OCI-LY1 (cell line): ENCODE data around the gene PARP15.
A peak's percentile ranks its signal among the peaks of the same experiment; 100 is the strongest.

Experiments used
- H2AFZ ChIP-seq: fragments of 200-600 bp; sonication (generic), shearing (Covaris generic); 2 replicates; pipeline ENCODE4 v1.6.0; 2014; ENCODE audit warnings: antibody characterized with exemption, mild to moderate bottlenecking, low read length
- H3F3A ChIP-seq: fragments of 200-600 bp; sonication (generic), shearing (Covaris generic); 2 replicates; pipeline ENCODE4 v1.6.0; 2014; ENCODE audit warnings: mild to moderate bottlenecking, antibody characterized with exemption, low read length, moderate library complexity; ENCODE audit not compliant: insufficient read depth
- H3K27ac ChIP-seq: fragments of 200-600 bp; sonication (generic); 2 replicates; pipeline ENCODE4 v1.5.1; 2014; ENCODE audit warnings: low read length, mixed run types, mild to moderate bottlenecking, low read depth; ENCODE audit not compliant: poor library complexity, severe bottlenecking
- H3K27me3 ChIP-seq: fragments of 200-600 bp; sonication (generic); 2 replicates; pipeline ENCODE4 v1.6.0; 2014; ENCODE audit warnings: antibody characterized with exemption, mild to moderate bottlenecking, low read length, moderate library complexity; ENCODE audit not compliant: insufficient read depth
- H3K36me3 ChIP-seq: fragments of 200-600 bp; sonication (generic); 2 replicates; pipeline ENCODE4 v1.6.1; 2014; ENCODE audit warnings: mild to moderate bottlenecking, antibody characterized with exemption, low read length, moderate library complexity, mixed read lengths; ENCODE audit not compliant: insufficient read depth
- H3K4me1 ChIP-seq: fragments of 200-600 bp; sonication (generic); 2 replicates; pipeline ENCODE4 v1.5.1; 2014; ENCODE audit warnings: mild to moderate bottlenecking, low read length, moderate library complexity; ENCODE audit not compliant: insufficient read depth, severe bottlenecking
- H3K4me2 ChIP-seq: fragments of 200-600 bp; sonication (generic), shearing (Covaris generic); 2 replicates; pipeline ENCODE4 v1.6.1; 2014; ENCODE audit warnings: low read length
- H3K4me3 ChIP-seq: fragments of 200-600 bp; sonication (generic); 2 replicates; pipeline ENCODE4 v1.5.1; 2014; ENCODE audit warnings: low read length, low read depth, mild to moderate bottlenecking, mixed read lengths; ENCODE audit not compliant: poor library complexity, severe bottlenecking
- H3K79me2 ChIP-seq: fragments of 200-600 bp; shearing (Covaris generic); 2 replicates; pipeline ENCODE4 v1.6.1; 2016; ENCODE audit warnings: mixed run types, low read length, mixed read lengths; ENCODE audit not compliant: insufficient read depth
- H3K9ac ChIP-seq: fragments of 200-600 bp; sonication (generic), shearing (Covaris generic); 2 replicates; pipeline ENCODE4 v1.6.1; 2014; ENCODE audit warnings: mild to moderate bottlenecking, low read length, mixed read lengths
- H3K9me2 ChIP-seq: fragments of 200-600 bp; sonication (generic), shearing (Covaris generic); 2 replicates; pipeline ENCODE4 v1.6.1; 2014; ENCODE audit warnings: low read depth, mild to moderate bottlenecking, low read length, mixed read lengths
- H3K9me3 ChIP-seq: fragments of 200-600 bp; shearing (Covaris generic); 2 replicates; pipeline ENCODE4 v1.6.1; 2014; ENCODE audit warnings: low read length, mixed read lengths
- H4K20me1 ChIP-seq: fragments of 200-600 bp; sonication (generic), shearing (Covaris generic); 2 replicates; pipeline ENCODE4 v1.6.0; 2016; ENCODE audit warnings: mild to moderate bottlenecking, low read length; ENCODE audit not compliant: insufficient read depth
- CTCF ChIP-seq: fragments of 200-600 bp; sonication (generic), shearing (Covaris generic); IDR thresholded peaks from 2 replicates; pipeline ENCODE4 v1.5.1; 2017; ENCODE audit warnings: mild to moderate bottlenecking, antibody characterized with exemption, low read length, moderate library complexity, mixed read lengths
- EZH2 ChIP-seq: fragments of 200-600 bp; sonication (generic), shearing (Covaris generic); IDR thresholded peaks from 2 replicates; pipeline ENCODE4 v1.8.0; 2017; ENCODE audit warnings: borderline replicate concordance, mixed run types, mild to moderate bottlenecking, antibody characterized with exemption, low read length, moderate library complexity, mixed read lengths

The PARP15 gene

GRCh38 chr3:122577409-122578031 is at the start of gene PARP15:
Gene PARP15, plus strand, starts transcription at chr3:122577650. Its CDS starts 18 bp downstream, at chr3:122577668.
- Histone ChIP-seq H3K36me3 (no peaks in the 10 kb centered on the region), H3K27ac (peak within 1 kb of the TSS; percentile 87), H3K9me2 (no peaks in the 10 kb centered on the region), H3K79me2 (no peaks in the 10 kb centered on the region), H3K4me2 (peak within 1 kb of the TSS; percentile 77), H3K9me3 (peaks cover 15% of the 10 kb centered on the region), H3K9ac (peak within 1 kb of the TSS; percentile 72), H3K27me3 (no peaks in the 10 kb centered on the region), H3K4me1 (peaks cover 51% of the 10 kb centered on the region), H3K4me3 (peak within 1 kb of the TSS; percentile 65), H4K20me1 (no peaks in the 10 kb centered on the region), H3F3A (no peaks in the 10 kb centered on the region), H2AFZ (no peak within 1 kb of the TSS; the same call in 1 of the 2 replicates)
- no peak for TF ChIP-seq EZH2
- TF ChIP-seq CTCF, result 0 out of 2 replicates have a peak, but pooled peaks have one; percentile 13

GRCh38 chr3:122530164-122530563 is 47.3 kb upstream of the PARP15 start:
- no peaks in the 10 kb centered on the region for H3K4me1 ChIP-seq
- no peaks in the 10 kb centered on the region for H3K79me2 ChIP-seq
- H4K20me1 ChIP-seq, result no peaks in the 10 kb centered on the region
- TF ChIP-seq EZH2 (no peak), CTCF (no peak)
- H3K4me2 ChIP-seq, result no peak overlapping the region
- no peak overlapping the region for H3K4me3 ChIP-seq
- H3K36me3 ChIP-seq, result no peaks in the 10 kb centered on the region
- H3F3A ChIP-seq, result no peaks in the 10 kb centered on the region
- H3K27me3 ChIP-seq, result no peaks in the 10 kb centered on the region
- H3K9ac ChIP-seq, result no peak overlapping the region
- no peaks in the 10 kb centered on the region for H3K9me2 ChIP-seq
- no peak overlapping the region for H2AFZ ChIP-seq
- no peak overlapping the region for H3K27ac ChIP-seq
- no peaks in the 10 kb centered on the region for H3K9me3 ChIP-seq

- H3K4me2 ChIP-seq, result no peak overlapping the region
- H3K9me3 ChIP-seq, result no peaks in the 10 kb centered on the region
- TF ChIP-seq CTCF (no peak), EZH2 (no peak)
- no peaks in the 10 kb centered on the region for H3F3A ChIP-seq
- no peaks in the 10 kb centered on the region for H3K36me3 ChIP-seq
- H4K20me1 ChIP-seq, result no peaks in the 10 kb centered on the region
- H3K27me3 ChIP-seq, result no peaks in the 10 kb centered on the region
- no peaks in the 10 kb centered on the region for H3K4me1 ChIP-seq
- H3K79me2 ChIP-seq, result no peaks in the 10 kb centered on the region
- H3K4me3 ChIP-seq, result no peak overlapping the region
- H3K9ac ChIP-seq, result no peak overlapping the region
- H3K9me2 ChIP-seq, result no peaks in the 10 kb centered on the region
- H2AFZ ChIP-seq, result no peak overlapping the region
- no peak overlapping the region for H3K27ac ChIP-seq
Observed at GRCh38 chr3:122533480-122533879, 44.0 kb upstream of the PARP15 start.
